HCT116 (cell line): Measurements from ENCODE around the gene BLOC1S3. TPM values are rescaled to one million over a fixed set of nuclear protein-coding genes. Genes with fewer than 3 reads are reported as not detected.
A peak's percentile ranks its signal among the peaks of the same experiment; 100 is the strongest.

ENCODE experiments used
- ATAC-seq: fragments of 200-7000 bp; cut with Tn5 transposase; 2 replicates; pipeline ENCODE4 v1.9.1; 2020; ENCODE audit warnings: mild to moderate bottlenecking, moderate library complexity
- BruUV-seq: library from RNA; stranded (reverse); fragments of 400-500 nt; replicated peaks from 2 replicates; lab custom pipeline; 2021; lab: Mats Ljungman, UMichigan
- CTCF ChIA-PET: fragments of 300-600 bp; sonication (Branson Sonifier 250); formaldehyde crosslinking; loops from one replicate; lab custom pipeline; 2021; ENCODE audit warnings: antibody characterized with exemption; lab: Charles Lee
- POLR2A ChIA-PET: fragments of 300-600, 350-600 bp; sonication (Branson Sonifier 250); formaldehyde crosslinking; loops from one replicate; lab custom pipeline; 2021; ENCODE audit warnings: antibody characterized with exemption; lab: Charles Lee
- RAD21 ChIA-PET, 2 experiments: fragments of 300-600 bp; sonication (Branson Sonifier 250); formaldehyde crosslinking; loops; one replicate each; lab custom pipeline; 2023; ENCODE audit warnings: low total read pairs in 2 of 2; ENCODE audit not compliant: uncharacterized antibody in 2 of 2, unreplicated experiment in 2 of 2, low non-redundant PET in 1 of 2; lab: Charles Lee
- DNase-seq: peaks from one replicate; pipeline ENCODE4 v3.0.0-alpha.2; 2010; ENCODE audit warnings: low read depth, low spot score
- H2AFZ ChIP-seq: fragments of 200-600 bp; shearing (Covaris generic), sonication (generic); 2 replicates; pipeline ENCODE4 v1.6.1; 2017; ENCODE audit warnings: low read depth, mixed run types, mixed read lengths, antibody characterized with exemption, low read length; ENCODE audit not compliant: poor library complexity, severe bottlenecking
- H3K27ac ChIP-seq: 2 replicates; pipeline ENCODE4 v1.5.1; 2012; ENCODE audit warnings: low read depth, low read length
- H3K27me3 ChIP-seq: fragments of 200-600 bp; sonication (generic); 2 replicates; pipeline ENCODE4 v1.6.1; 2016; ENCODE audit warnings: mixed run types, low read length, mixed read lengths; ENCODE audit not compliant: insufficient read depth
- H3K36me3 ChIP-seq, 2 experiments: fragments of 200-500 bp in 1 of 2; fragments of 200-600 bp in 1 of 2; sonication (Bioruptor generic) in 1 of 2; sonication (generic) in 1 of 2; 2 replicates each; pipeline versions ENCODE4 v1.5.1 to v1.6.1; 2014 to 2016; ENCODE audit warnings: low read length in 2 of 2, inconsistent platforms in 1 of 2, mixed read lengths in 1 of 2, mixed run types in 1 of 2; ENCODE audit not compliant: insufficient read depth in 2 of 2, control insufficient read depth in 1 of 2
- H3K4me1 ChIP-seq, 2 experiments: fragments of 200-600 bp in 1 of 2; sonication (generic) in 1 of 2; 2 replicates each; pipeline versions ENCODE4 v1.5.1 to v1.6.1; 2012 to 2017; ENCODE audit warnings: low read length in 2 of 2, inconsistent platforms in 1 of 2, mild to moderate bottlenecking in 1 of 2, mixed read lengths in 1 of 2, mixed run types in 1 of 2, moderate library complexity in 1 of 2; ENCODE audit not compliant: insufficient read depth in 2 of 2, control insufficient read depth in 1 of 2
- H3K4me2 ChIP-seq: fragments of 200-600 bp; sonication (generic); 2 replicates; pipeline ENCODE4 v1.6.1; 2017; ENCODE audit warnings: mixed run types, low read length, mixed read lengths
- H3K4me3 ChIP-seq, 2 experiments: fragments of 200-600 bp in 1 of 2; sonication (generic) in 1 of 2; replicated peaks in 1 of 2; 2 replicates each; pipeline ENCODE4 v1.5.1; 2011 to 2016; ENCODE audit warnings: low read length in 2 of 2, control low read depth in 1 of 2, low read depth in 1 of 2, mild to moderate bottlenecking in 1 of 2, mixed read lengths in 1 of 2, mixed run types in 1 of 2
- H3K79me2 ChIP-seq: fragments of 200-600 bp; sonication (generic); 2 replicates; pipeline ENCODE4 v1.6.1; 2017; ENCODE audit warnings: mild to moderate bottlenecking, mixed run types, low read length, moderate library complexity, mixed read lengths; ENCODE audit not compliant: insufficient read depth
- H3K9ac ChIP-seq: fragments of 200-600 bp; sonication (generic); 2 replicates; pipeline ENCODE4 v1.6.1; 2016; ENCODE audit warnings: low read length, mixed read lengths
- H3K9me2 ChIP-seq: fragments of 200-600 bp; sonication (generic), shearing (Covaris generic); 2 replicates; pipeline ENCODE4 v1.6.1; 2017; ENCODE audit warnings: mixed run types, mild to moderate bottlenecking, moderate library complexity; ENCODE audit not compliant: insufficient read depth
- H3K9me3 ChIP-seq, 2 experiments: fragments of 200-500 bp in 1 of 2; fragments of 200-600 bp in 1 of 2; sonication (Bioruptor generic) in 1 of 2; sonication (generic) in 1 of 2; 2 replicates each; pipeline ENCODE4 v1.6.1; 2014 to 2017; ENCODE audit warnings: low read length in 2 of 2, mixed read lengths in 2 of 2, inconsistent platforms in 1 of 2, low read depth in 1 of 2, mild to moderate bottlenecking in 1 of 2, mixed run types in 1 of 2, moderate library complexity in 1 of 2; ENCODE audit not compliant: control insufficient read depth in 1 of 2, insufficient read depth in 1 of 2
- H4K20me1 ChIP-seq: fragments of 200-600 bp; sonication (generic), shearing (Covaris generic); 2 replicates; pipeline ENCODE4 v1.6.1; 2017; ENCODE audit warnings: mixed run types, mild to moderate bottlenecking, moderate library complexity; ENCODE audit not compliant: insufficient read depth
- ATF3 ChIP-seq: IDR thresholded peaks from 2 replicates; pipeline ENCODE4 v1.6.1; 2012
- CBX3 ChIP-seq: IDR thresholded peaks from 2 replicates; pipeline ENCODE4 v1.6.1; 2012; ENCODE audit warnings: low read depth
- CEBPB ChIP-seq: IDR thresholded peaks from 2 replicates; pipeline ENCODE4 v1.6.1; 2012; ENCODE audit warnings: low read depth
- CTCF ChIP-seq, 3 experiments: fragments of 200-600 bp in 1 of 3; sonication (generic) in 1 of 3; IDR thresholded peaks in 2 of 3; conservative IDR thresholded peaks in 1 of 3; 2 replicates each; pipeline ENCODE4 v1.5.1; 2012 to 2017; ENCODE audit warnings: low read depth in 2 of 3, low read length in 2 of 3, antibody characterized with exemption in 1 of 3, borderline replicate concordance in 1 of 3, control low read depth in 1 of 3, mild to moderate bottlenecking in 1 of 3, mixed read lengths in 1 of 3, mixed run types in 1 of 3, moderate library complexity in 1 of 3; ENCODE audit not compliant: insufficient read depth in 1 of 3
- EGR1 ChIP-seq: IDR thresholded peaks from 2 replicates; pipeline ENCODE4 v1.6.1; 2012; ENCODE audit warnings: low read depth
- EZH2phosphoT487 ChIP-seq: fragments of 200-600 bp; IDR thresholded peaks from 2 replicates; pipeline ENCODE4 v1.6.1; 2018; ENCODE audit warnings: antibody characterized with exemption, borderline replicate concordance
- SRF ChIP-seq: IDR thresholded peaks from 2 replicates; pipeline ENCODE4 v1.6.1; 2012; ENCODE audit warnings: low read depth
- YY1 ChIP-seq: IDR thresholded peaks from 2 replicates; pipeline ENCODE4 v1.6.1; 2011; ENCODE audit warnings: low read length, low read depth, moderate library complexity, mild to moderate bottlenecking; ENCODE audit not compliant: insufficient replicate concordance; ENCODE audit errors: extremely low read depth
- ZFX ChIP-seq: fragments of 450-650 bp; IDR thresholded peaks from 2 replicates; pipeline ENCODE4 v1.6.1; 2017
- intact Hi-C: fragments of 100-400 bp; cut with micrococcal nuclease; formaldehyde crosslinking; loops from 2 replicates; pipeline ENCODE4 v1.10.0; 2022
- total RNA-seq: library from RNA; stranded (reverse); gene quantifications from one replicate; pipeline ENCODE4 v1.2.1, GENCODE V29; 2021; ENCODE audit not compliant: unreplicated experiment

BLOC1S3 gene
- total RNA-seq, 1 experiment from 2014 or later, result 12.2 TPM

DNA sequence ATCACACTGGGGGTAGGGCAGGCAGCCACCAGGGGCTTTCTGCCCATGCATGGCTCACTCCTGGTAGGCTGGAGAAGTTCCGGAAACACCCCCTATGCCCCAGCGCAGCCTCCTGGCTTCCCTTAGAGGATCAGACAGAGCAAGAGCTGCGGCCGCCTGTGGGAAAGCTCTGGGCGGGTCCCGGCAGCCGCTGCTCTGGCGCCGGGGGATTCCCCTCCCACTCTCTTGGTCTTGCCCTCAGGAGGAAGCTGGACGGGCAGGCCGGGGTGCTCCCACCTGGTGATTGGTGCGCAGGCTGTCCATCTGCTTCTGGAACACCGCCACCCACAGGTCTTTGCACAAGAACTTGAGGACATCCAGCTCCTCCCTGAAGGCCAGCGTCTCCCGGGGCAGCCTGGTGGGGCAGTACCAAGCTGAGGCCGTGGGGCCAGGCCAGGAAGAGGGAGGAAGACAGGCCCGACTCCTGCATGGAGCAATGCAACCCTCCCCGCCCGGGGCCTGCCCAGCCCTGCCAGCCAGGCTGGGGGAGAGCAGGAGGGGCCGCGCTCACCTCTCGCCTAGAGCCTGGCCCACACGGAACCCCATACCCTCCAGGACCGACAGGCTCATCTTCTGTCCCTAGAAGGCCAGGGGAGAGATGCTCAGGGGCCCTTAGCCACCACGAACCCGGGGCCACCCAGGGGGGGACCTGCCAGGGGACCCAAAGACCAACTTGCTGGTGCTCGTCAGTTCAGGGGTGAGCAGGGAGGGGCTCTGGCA, 13.8 kb upstream of the BLOC1S3 start:
- POLR2A ChIA-PET, result interaction anchor here (1.1 to 1.4 kb wide), 2 partner anchors 10 to 13 kb away, joined by 4 to 7 read pairs; partner anchors contain the start of genes BLOC1S3 and TRAPPC6A
- RAD21 ChIA-PET, result interaction anchor here in 1 of 2 experiments (0.6 kb wide), 1 partner anchor 62 kb away, joined by 3 read pairs; no protein-coding TSS in a partner anchor
- intact Hi-C loops, result loop anchor here (1.0 kb wide), 1 partner anchor 14 kb away; the partner anchor contains the start of genes BLOC1S3 and TRAPPC6A
- no peak overlapping the region; the same call in 1 of the 2 replicates for H3K27ac ChIP-seq
- DNase-seq (peak; percentile 83), ATAC-seq (peak; percentile 91)
- H3K9me2 ChIP-seq, result no peaks in the 10 kb centered on the region
- H3K79me2 ChIP-seq, result no peaks in the 10 kb centered on the region
- CTCF ChIA-PET, result interaction anchor here (0.5 to 1.5 kb wide), 7 partner anchors 10 to 280 kb away, joined by 3 to 12 read pairs (median 3); partner anchors contain the start of genes BLOC1S3 and TRAPPC6A
- H2AFZ ChIP-seq, result no peak overlapping the region
- H3K4me2 ChIP-seq, result peak overlapping the region; percentile 75
- BruUV-seq, result no TSS peak
- H3K36me3 ChIP-seq, result no peaks in the 10 kb centered on the region
- peak overlapping the region; percentile 36; the same call in 1 of the 2 replicates for H3K9ac ChIP-seq
- no peak for TF ChIP-seq ATF3
- no peak for TF ChIP-seq CEBPB
- peak in 2 of 3 experiments; percentile 15 to 20; a peak in 2 of 6 replicates for TF ChIP-seq CTCF (IDR thresholded peaks at IDR 0.05 in 2 of 3, conservative IDR thresholded peaks at IDR 0.05 in 1 of 3; ENCODE audit: borderline replicate concordance in 1 of 3, insufficient read depth in 1 of 3, low read depth in 2 of 3, low read length in 2 of 3)
- no peak for TF ChIP-seq CBX3
- no peak for TF ChIP-seq EZH2phosphoT487
- TF ChIP-seq ZFX, result no peak
- peak; percentile 19 for TF ChIP-seq YY1
- TF ChIP-seq EGR1, result no peak
- TF ChIP-seq SRF, result no peak
- no peaks in the 10 kb centered on the region for H4K20me1 ChIP-seq
- H3K4me3 ChIP-seq, result peak overlapping the region; percentile 20 to 33; a peak in 3 of 4 replicates
- no peaks in the 10 kb centered on the region for H3K9me3 ChIP-seq
- no peaks in the 10 kb centered on the region for H3K27me3 ChIP-seq
- H3K4me1 ChIP-seq, result peaks cover 22 to 42% of the 10 kb centered on the region in 2 experiments
